Measurements from ENCODE around the gene CHKA. TPM values are rescaled to one million over a fixed set of nuclear protein-coding genes. Genes with fewer than 3 reads are reported as not detected.
A peak's percentile ranks its signal among the peaks of the same experiment; 100 is the strongest.

Gene CHKA
- total RNA-seq, 2 experiments from 2014 or later, result 6.1 to 6.6 TPM

GRCh38 chr11:68042219-68043028 lies 78.8 kb downstream of the CHKA start:
- Mint-ChIP-seq H3K4me3 (no peak overlapping the region), H3K9me3 (no peaks in the 10 kb centered on the region), H3K36me3 (peaks cover 15% of the 10 kb centered on the region), H3K27ac (no peak overlapping the region), H3K27me3 (no peaks in the 10 kb centered on the region), H3K4me1 (ENCODE audit: low read depth) (peaks cover 7% of the 10 kb centered on the region)
- no peak for DNase-seq
- ChIA-PET POLR2A (interaction anchor here (1.0 to 4.1 kb wide), 2 partner anchors 12 to 76 kb away, joined by 3 to 20 read pairs; partner anchors contain the start of gene NDUFS8), CTCF (interaction anchor here (1.2 kb wide), 1 partner anchor 167 kb away, joined by 3 read pairs; no protein-coding TSS in a partner anchor)
- intact Hi-C loops (cut with micrococcal nuclease), result no loop called here

- H3K9me3 Mint-ChIP-seq, result no peaks in the 10 kb centered on the region
- H3K36me3 Mint-ChIP-seq, result peaks cover 12% of the 10 kb centered on the region
- no peaks in the 10 kb centered on the region for H3K27me3 Mint-ChIP-seq
- peaks cover 14% of the 10 kb centered on the region for H3K4me1 Mint-ChIP-seq (ENCODE audit: low read depth)
- peak overlapping the region; percentile 4 for H3K4me3 Mint-ChIP-seq
- ChIA-PET CTCF (interaction anchor here (0.7 kb wide), 1 partner anchor 257 kb away, joined by 3 read pairs; no protein-coding TSS in a partner anchor), POLR2A (interaction anchor here (0.6 to 4.1 kb wide), 3 partner anchors 11 to 77 kb away, joined by 3 to 20 read pairs (median 5); partner anchors contain the start of gene NDUFS8)
- H3K27ac Mint-ChIP-seq, result no peak overlapping the region
- no peak for DNase-seq
- intact Hi-C loops (cut with micrococcal nuclease), result no loop called here
Measured at GRCh38 chr11:68041617-68042218, 79.5 kb downstream of the CHKA start.

GRCh38 chr11:68040957-68041591 lies 80.1 kb downstream of the CHKA start:
- DNase-seq, result no peak
- Mint-ChIP-seq H3K27ac (peak overlapping the region; percentile 89), H3K4me1 (ENCODE audit: low read depth) (peaks cover 16% of the 10 kb centered on the region), H3K9me3 (no peaks in the 10 kb centered on the region), H3K36me3 (peaks cover 12% of the 10 kb centered on the region), H3K4me3 (peak overlapping the region; percentile 91), H3K27me3 (no peaks in the 10 kb centered on the region)
- CTCF ChIA-PET, result interaction anchor here (0.7 kb wide), 1 partner anchor 257 kb away, joined by 3 read pairs; no protein-coding TSS in a partner anchor
- intact Hi-C loops (cut with micrococcal nuclease), result loop anchor here (1.0 kb wide), 1 partner anchor 11 kb away; the partner anchor contains the start of gene NDUFS8
- POLR2A ChIA-PET, result interaction anchor here (0.6 to 4.1 kb wide), 3 partner anchors 10 to 12 kb away, joined by 3 to 20 read pairs (median 5); partner anchors contain the start of gene NDUFS8

DNA sequence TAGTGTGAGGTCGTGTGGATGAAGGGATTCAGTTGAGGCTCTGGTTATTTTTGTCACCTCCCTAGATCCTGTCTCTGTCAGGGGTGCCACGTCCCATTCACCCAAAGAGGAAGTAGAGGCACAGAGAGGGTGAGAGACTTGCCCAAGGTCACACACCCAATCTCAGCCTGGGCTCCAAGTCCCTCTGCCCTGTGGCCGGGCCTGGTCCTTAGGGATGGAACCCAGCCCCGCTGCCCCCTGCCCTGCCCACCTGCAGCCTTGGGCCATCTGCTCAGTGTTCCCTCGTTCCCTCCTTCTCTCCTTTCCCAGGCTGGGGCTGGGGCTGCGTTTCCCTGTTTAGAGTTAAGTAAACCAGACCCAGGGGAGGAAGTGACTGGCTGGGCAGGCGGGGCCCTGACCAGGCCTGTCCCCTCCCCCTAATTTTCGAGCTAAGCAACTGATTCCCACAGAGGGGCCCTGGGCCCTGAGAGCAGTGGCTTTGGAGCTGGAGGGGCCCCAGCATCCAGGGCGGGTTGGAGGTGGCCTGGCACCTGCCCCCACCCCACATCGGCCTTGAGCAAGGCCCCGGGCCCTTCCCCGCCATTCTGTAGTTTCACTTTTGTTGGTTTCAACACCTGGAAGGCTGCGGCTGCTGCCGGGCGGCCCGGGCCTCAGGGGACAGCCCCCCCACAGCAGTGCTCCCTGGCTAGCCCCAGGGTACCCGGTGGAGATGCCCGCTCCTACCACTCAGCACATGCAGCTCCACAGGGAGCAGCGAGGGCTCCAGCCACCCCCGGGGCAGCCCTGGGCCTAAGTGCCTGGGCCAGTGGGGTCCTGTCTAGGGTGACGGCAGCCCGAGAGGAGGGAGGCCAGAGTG lies 80.9 kb downstream of the CHKA start:
- H3K4me3 Mint-ChIP-seq, result peak overlapping the region; percentile 91
- peak overlapping the region; percentile 89 for H3K27ac Mint-ChIP-seq
- POLR2A ChIA-PET, result interaction anchor here (1.1 to 4.1 kb wide), 2 partner anchors 10 to 12 kb away, joined by 3 to 20 read pairs; partner anchors contain the start of gene NDUFS8
- H3K4me1 Mint-ChIP-seq (ENCODE audit: low read depth), result peaks cover 16% of the 10 kb centered on the region
- no peaks in the 10 kb centered on the region for H3K9me3 Mint-ChIP-seq
- DNase-seq, result peak; percentile 71
- peaks cover 9% of the 10 kb centered on the region for H3K36me3 Mint-ChIP-seq
- intact Hi-C loops (cut with micrococcal nuclease), result loop anchor here (1.0 kb wide), 1 partner anchor 10 kb away; the partner anchor contains the start of gene NDUFS8
- no peaks in the 10 kb centered on the region for H3K27me3 Mint-ChIP-seq
- CTCF ChIA-PET, result interaction anchor here (1.0 kb wide), 1 partner anchor 9 kb away, joined by 3 read pairs; no protein-coding TSS in a partner anchor

GRCh38 chr11:68039526-68040086 lies 81.6 kb downstream of the CHKA start:
- H3K36me3 Mint-ChIP-seq, result peaks cover 9% of the 10 kb centered on the region
- H3K27me3 Mint-ChIP-seq, result no peaks in the 10 kb centered on the region
- peak; percentile 42 for DNase-seq

DNA sequence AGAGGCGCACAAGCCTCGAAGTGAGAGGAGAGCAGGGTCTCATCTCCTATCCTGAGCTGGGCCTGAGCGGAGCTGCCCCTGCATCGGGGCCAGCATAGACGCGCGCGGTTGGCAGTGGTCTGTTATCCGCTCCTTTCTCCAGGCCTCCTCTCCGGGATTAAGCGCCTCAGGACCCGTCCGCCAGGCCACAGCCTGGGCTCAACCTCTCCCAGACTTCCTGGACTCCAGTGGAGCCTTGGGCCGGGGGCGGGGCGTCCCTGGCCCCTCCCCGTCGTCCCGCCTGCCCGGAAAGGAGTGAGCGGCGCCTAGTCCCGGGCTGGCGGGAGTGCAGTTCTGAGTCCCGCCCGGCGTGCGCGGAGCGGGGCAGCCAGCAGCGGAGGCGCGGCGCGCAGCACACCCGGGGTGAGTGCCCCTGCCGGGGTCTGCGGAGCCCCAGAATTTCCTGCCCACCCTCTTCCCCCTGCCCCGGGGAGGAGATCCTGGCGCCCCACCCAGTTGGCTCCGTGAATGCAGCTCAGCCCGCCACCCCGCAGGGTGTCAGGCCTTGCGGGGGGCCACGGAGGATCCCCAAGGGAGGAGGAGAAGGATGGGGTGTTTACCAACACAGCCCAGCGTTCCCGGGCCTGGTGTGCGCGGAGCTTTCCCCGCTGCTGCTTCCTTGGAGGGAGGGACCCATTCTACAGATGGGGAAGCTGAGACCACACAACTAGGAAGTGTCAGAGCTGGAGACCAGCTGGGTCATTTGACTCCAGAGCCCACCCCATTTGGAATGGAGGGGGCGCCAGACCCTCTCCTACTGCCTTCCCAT lies 82.3 kb downstream of the CHKA start, which contains the start of gene TCIRG1:
TCIRG1 (plus strand) TSS at position 308 of the 808 bp plus-strand sequence. CDS start 2,247 bp downstream, outside the sequence.
- Mint-ChIP-seq H3K36me3 (peaks cover 5% of the 10 kb centered on the region), H3K27ac (peak within 1 kb of the TSS; percentile 89), H3K4me3 (peak within 1 kb of the TSS; percentile 91), H3K4me1 (ENCODE audit: low read depth) (peaks cover 16% of the 10 kb centered on the region), H3K9me3 (no peaks in the 10 kb centered on the region), H3K27me3 (no peaks in the 10 kb centered on the region)
- intact Hi-C loops (cut with micrococcal nuclease), result loop anchor here (5.0 kb wide), 1 partner anchor 37 kb away; the partner anchor contains the start of gene UNC93B1
- peak; percentile 80 for DNase-seq
- CTCF ChIA-PET, result interaction anchor here (0.6 to 1.0 kb wide), 2 partner anchors 7 to 173 kb away, joined by 3 read pairs; no protein-coding TSS in a partner anchor
- POLR2A ChIA-PET, result interaction anchor here (0.8 to 4.1 kb wide), 2 partner anchors 8 to 160 kb away, joined by 3 to 20 read pairs; partner anchors contain the start of gene NDUFS8

More at GRCh38 chr11:68039526-68040086, 81.6 kb downstream of the CHKA start:
- Mint-ChIP-seq H3K4me3 (peak overlapping the region; percentile 91), H3K9me3 (no peaks in the 10 kb centered on the region), H3K4me1 (ENCODE audit: low read depth) (peaks cover 16% of the 10 kb centered on the region), H3K27ac (peak overlapping the region; percentile 89)
- CTCF ChIA-PET, result interaction anchor here (1.0 kb wide), 1 partner anchor 8 kb away, joined by 3 read pairs; no protein-coding TSS in a partner anchor
- intact Hi-C loops (cut with micrococcal nuclease), result loop anchor here (1.0 to 5.0 kb wide), 2 partner anchors 9 to 37 kb away; partner anchors contain the start of genes NDUFS8 and UNC93B1
- POLR2A ChIA-PET, result interaction anchor here (0.8 to 4.1 kb wide), 3 partner anchors 9 to 159 kb away, joined by 3 to 20 read pairs (median 3); partner anchors contain the start of gene NDUFS8

DNA sequence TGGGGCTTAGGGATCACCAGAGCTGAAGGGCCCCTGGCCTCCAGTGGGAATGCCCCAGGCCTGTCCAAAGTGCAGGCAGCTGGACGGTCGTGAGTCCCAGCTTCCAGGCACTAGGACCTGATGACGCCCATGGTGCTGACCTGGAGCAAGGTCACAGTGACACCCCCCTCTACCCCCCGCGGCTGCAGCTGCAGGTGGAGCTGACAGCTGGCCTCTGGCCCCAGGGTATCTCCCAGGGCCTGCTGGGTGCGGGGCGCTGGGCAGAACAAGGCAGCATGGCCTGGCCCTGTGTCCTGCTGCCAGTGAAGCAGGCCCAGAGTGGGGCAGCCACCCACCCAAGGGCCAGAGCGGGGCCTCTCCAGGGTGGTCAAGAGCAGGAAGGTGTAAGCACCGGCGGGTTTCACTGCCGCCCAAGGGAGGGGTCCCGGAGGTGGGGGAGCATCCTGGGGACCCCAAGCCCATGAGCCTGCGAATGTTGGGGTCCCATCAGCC lies 82.9 kb downstream of the CHKA start:
- Mint-ChIP-seq H3K4me1 (ENCODE audit: low read depth) (peaks cover 16% of the 10 kb centered on the region), H3K27me3 (no peaks in the 10 kb centered on the region), H3K4me3 (peak overlapping the region; percentile 91), H3K36me3 (peaks cover 5% of the 10 kb centered on the region), H3K27ac (peak overlapping the region; percentile 89), H3K9me3 (no peaks in the 10 kb centered on the region)
- no peak for DNase-seq
- intact Hi-C loops (cut with micrococcal nuclease), result loop anchor here (5.0 kb wide), 1 partner anchor 36 kb away; the partner anchor contains the start of gene UNC93B1
- CTCF ChIA-PET, result no interaction called here
- POLR2A ChIA-PET, result no interaction called here

DNA sequence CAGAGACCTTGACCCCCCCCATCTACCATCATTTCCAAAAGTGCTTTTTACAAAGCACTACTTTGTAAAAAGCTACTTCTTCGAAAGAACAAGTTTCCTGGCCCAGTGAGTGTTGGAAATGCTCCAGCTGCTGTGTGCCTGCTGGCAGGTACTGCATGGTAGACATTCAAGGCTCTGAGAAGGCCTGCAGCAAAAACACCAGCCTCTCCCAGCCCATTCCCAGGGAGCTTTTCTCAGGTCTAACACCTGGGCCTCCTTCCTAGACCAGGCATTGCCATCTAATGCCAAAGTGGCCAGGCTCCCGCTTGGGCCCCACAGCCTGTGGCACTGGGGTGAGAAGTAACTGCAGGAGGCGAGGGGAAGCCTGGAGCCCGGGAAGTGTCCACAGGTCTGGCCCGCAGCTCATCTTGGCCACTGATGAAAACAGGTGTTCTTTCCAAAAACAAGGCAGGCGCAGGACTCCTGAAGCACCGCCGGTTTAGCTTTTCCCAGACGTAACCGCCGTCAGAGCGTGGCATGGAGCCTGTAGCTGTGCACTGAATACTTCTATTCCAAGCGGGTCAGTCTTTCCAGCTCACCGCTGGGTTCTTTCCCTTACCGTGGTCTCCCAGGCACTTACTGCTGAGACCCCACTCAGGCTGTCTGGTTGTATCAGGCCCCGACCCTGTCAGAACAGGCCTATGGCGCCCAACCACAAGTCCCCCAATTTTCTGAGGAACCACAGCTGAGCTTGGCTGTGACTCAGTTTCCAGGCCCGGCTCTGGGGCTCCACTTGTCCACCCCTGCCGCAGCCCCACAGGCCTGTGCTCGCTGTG lies 83.6 kb downstream of the CHKA start:
- Mint-ChIP-seq H3K9me3 (no peaks in the 10 kb centered on the region), H3K27me3 (no peaks in the 10 kb centered on the region)

DNA sequence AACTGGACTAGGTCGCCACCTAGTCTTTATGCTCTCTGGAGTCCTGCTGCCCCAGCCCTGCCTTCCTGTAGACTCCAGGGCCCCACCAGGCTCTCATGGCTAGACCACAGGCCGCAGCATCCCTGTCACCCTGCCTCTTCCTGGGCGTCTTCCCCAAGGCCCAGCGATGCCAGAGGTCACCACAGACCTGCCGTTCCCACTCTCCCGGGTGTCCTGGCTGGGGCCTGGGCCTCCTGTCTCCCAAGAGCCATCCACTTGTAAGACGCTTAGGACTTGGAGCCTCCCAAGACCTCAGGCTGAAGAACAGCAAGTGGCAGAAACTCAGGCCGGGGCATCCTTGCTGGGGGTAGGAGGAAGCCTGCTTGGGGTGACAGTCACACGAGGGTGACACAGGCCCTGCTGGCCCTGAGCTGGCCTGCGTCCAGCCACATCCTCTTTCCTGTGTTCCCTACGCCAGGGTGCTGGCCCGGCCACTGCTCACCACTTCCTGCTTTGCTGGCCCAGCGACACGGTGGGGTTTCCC lies 84.4 kb downstream of the CHKA start:
- ChIA-PET POLR2A (no interaction called here), CTCF (interaction anchor here (0.9 kb wide), 1 partner anchor 172 kb away, joined by 3 read pairs; no protein-coding TSS in a partner anchor)
- no peak overlapping the region for H3K4me3 Mint-ChIP-seq
- intact Hi-C loops (cut with micrococcal nuclease), result loop anchor here (5.0 kb wide), 1 partner anchor 34 kb away; the partner anchor contains the start of gene UNC93B1
- peaks cover 3% of the 10 kb centered on the region for H3K36me3 Mint-ChIP-seq
- H3K27me3 Mint-ChIP-seq, result no peaks in the 10 kb centered on the region
- peak overlapping the region; percentile 87 for H3K27ac Mint-ChIP-seq
- peaks cover 17% of the 10 kb centered on the region for H3K4me1 Mint-ChIP-seq (ENCODE audit: low read depth)
- peak; percentile 60 for DNase-seq
- no peaks in the 10 kb centered on the region for H3K9me3 Mint-ChIP-seq

More for the DNA sequence above, 83.6 kb downstream of the CHKA start:
- intact Hi-C loops (cut with micrococcal nuclease), result loop anchor here (5.0 kb wide), 1 partner anchor 35 kb away; the partner anchor contains the start of gene UNC93B1
- Mint-ChIP-seq H3K36me3 (peaks cover 5% of the 10 kb centered on the region), H3K4me3 (peak overlapping the region; percentile 26), H3K27ac (peak overlapping the region; percentile 87), H3K4me1 (ENCODE audit: low read depth) (peaks cover 16% of the 10 kb centered on the region)
- no peak for DNase-seq
- CTCF ChIA-PET, result interaction anchor here (0.9 kb wide), 1 partner anchor 171 kb away, joined by 3 read pairs; no protein-coding TSS in a partner anchor
- POLR2A ChIA-PET, result no interaction called here

All from activated CD4-positive, alpha-beta memory T cell treated with anti-CD3 and anti-CD28 coated beads for 36 hours (primary cell).